ENCODE data around the gene RABGEF1.

RABGEF1 gene

DNA sequence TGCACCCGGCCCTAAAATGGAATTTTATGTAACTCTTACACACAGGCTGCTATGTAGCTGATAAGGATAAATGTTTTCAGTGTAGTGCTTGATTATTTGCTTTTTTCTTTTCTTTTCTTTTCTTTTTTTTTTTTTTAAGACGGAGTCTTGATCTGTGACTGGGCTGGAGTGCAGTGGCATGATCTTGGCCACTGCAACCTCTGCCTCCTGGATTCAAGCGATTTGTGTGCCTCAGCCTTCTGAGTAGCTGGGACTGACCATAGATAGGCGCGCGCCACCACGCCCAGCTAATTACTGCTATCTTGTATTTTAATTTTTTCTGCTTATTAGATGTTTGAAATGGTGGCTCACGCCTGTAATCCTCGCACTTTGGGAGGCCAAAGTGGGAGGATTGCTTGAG lies 3.4 kb downstream of the RABGEF1 start:
- Histone ChIP-seq H3K4me1 (ENCODE audit: low read length) (peaks cover 7% of the 10 kb centered on the region; the same call in 1 of the 2 replicates), H3K4me3 (ENCODE audit: low read length) (no peak overlapping the region), H3K79me2 (ENCODE audit: low read length) (peaks cover 55% of the 10 kb centered on the region), H2AFZ (ENCODE audit: low read depth, low read length) (no peak overlapping the region), H3K9me3 (ENCODE audit: insufficient read depth, low read length) (no peaks in the 10 kb centered on the region), H3K9ac (ENCODE audit: low read length) (no peak overlapping the region), H3K27ac (ENCODE audit: low read length) (no peak overlapping the region), H3K27me3 (ENCODE audit: low read depth, low read length) (no peaks in the 10 kb centered on the region), H3K4me2 (ENCODE audit: low read length) (no peak overlapping the region), H3K36me3 (replicated peaks; ENCODE audit: low read depth, low read length) (no peaks in the 10 kb centered on the region), H4K20me1 (ENCODE audit: insufficient read depth, low read length) (0 out of 2 replicates have a peak, but pooled peaks cover 3% of the 10 kb centered on the region)
- TF ChIP-seq EZH2phosphoT487 (IDR thresholded peaks at IDR 0.05; ENCODE audit: low read depth) = no peak
- TF ChIP-seq, protein P1, sequence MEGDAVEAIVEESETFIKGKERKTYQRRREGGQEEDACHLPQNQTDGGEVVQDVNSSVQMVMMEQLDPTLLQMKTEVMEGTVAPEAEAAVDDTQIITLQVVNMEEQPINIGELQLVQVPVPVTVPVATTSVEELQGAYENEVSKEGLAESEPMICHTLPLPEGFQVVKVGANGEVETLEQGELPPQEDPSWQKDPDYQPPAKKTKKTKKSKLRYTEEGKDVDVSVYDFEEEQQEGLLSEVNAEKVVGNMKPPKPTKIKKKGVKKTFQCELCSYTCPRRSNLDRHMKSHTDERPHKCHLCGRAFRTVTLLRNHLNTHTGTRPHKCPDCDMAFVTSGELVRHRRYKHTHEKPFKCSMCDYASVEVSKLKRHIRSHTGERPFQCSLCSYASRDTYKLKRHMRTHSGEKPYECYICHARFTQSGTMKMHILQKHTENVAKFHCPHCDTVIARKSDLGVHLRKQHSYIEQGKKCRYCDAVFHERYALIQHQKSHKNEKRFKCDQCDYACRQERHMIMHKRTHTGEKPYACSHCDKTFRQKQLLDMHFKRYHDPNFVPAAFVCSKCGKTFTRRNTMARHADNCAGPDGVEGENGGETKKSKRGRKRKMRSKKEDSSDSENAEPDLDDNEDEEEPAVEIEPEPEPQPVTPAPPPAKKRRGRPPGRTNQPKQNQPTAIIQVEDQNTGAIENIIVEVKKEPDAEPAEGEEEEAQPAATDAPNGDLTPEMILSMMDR (IDR thresholded peaks at IDR 0.05; ENCODE audit: low read depth, low read length) = no peak

- Histone ChIP-seq H3K4me3 (ENCODE audit: low read length) (no peak overlapping the region), H3K9me3 (ENCODE audit: insufficient read depth, low read length) (no peaks in the 10 kb centered on the region), H3K27ac (ENCODE audit: low read length) (no peak overlapping the region), H3K9ac (ENCODE audit: low read length) (no peak overlapping the region), H3K4me2 (ENCODE audit: low read length) (no peak overlapping the region), H2AFZ (ENCODE audit: low read depth, low read length) (no peak overlapping the region), H3K27me3 (ENCODE audit: low read depth, low read length) (no peaks in the 10 kb centered on the region), H3K79me2 (ENCODE audit: low read length) (peaks cover 51% of the 10 kb centered on the region), H4K20me1 (ENCODE audit: insufficient read depth, low read length) (0 out of 2 replicates have a peak, but pooled peaks cover 3% of the 10 kb centered on the region), H3K36me3 (replicated peaks; ENCODE audit: low read depth, low read length) (no peaks in the 10 kb centered on the region), H3K4me1 (ENCODE audit: low read length) (peaks cover 18% of the 10 kb centered on the region)
- no peak for TF ChIP-seq EZH2phosphoT487 (IDR thresholded peaks at IDR 0.05; ENCODE audit: low read depth)
- TF ChIP-seq, protein P1 (IDR thresholded peaks at IDR 0.05; ENCODE audit: low read depth, low read length) = no peak
These were observed 6.9 kb downstream of the RABGEF1 start for GRCh38 chr7:66747385-66747784.

DNA sequence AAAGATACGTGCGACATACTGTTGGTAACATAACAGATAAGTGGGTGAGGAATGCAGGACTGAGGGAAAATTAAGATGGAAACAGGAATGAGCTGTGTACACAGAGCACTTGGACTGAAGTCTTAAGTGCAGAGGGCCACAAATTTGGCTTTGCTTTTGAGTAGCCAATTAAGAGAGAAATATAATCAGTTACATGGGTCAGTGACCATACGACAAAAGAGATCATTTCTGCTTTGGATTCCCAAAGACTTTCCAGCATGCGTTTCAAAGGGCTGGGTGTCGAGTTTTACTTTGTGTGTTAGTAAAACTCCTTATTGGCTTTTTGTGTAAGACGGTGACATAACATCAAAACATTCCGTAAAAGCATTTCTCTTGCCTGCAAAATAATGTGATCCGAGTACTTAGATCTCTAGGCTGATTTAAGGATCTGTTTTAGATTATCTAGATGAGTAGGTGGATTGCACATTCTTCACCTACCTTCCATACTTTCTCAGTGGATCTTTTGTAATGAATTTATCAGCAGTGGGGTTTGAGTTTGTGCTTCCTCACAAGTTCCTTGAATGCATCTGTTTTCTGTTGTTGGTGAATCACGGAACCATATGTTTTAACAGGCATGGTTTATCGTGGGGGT lies 7.5 kb downstream of the RABGEF1 start:
- Histone ChIP-seq H3K27me3 (ENCODE audit: low read depth, low read length) (no peaks in the 10 kb centered on the region), H3K9ac (ENCODE audit: low read length) (no peak overlapping the region), H3K4me2 (ENCODE audit: low read length) (no peak overlapping the region), H3K79me2 (ENCODE audit: low read length) (peaks cover 46% of the 10 kb centered on the region), H3K36me3 (replicated peaks; ENCODE audit: low read depth, low read length) (no peaks in the 10 kb centered on the region), H3K27ac (ENCODE audit: low read length) (no peak overlapping the region), H4K20me1 (ENCODE audit: insufficient read depth, low read length) (0 out of 2 replicates have a peak, but pooled peaks cover 3% of the 10 kb centered on the region), H3K4me1 (ENCODE audit: low read length) (peaks cover 18% of the 10 kb centered on the region), H3K4me3 (ENCODE audit: low read length) (no peak overlapping the region), H3K9me3 (ENCODE audit: insufficient read depth, low read length) (no peaks in the 10 kb centered on the region), H2AFZ (ENCODE audit: low read depth, low read length) (no peak overlapping the region)
- TF ChIP-seq, protein P1 (IDR thresholded peaks at IDR 0.05; ENCODE audit: low read depth, low read length) = no peak
- TF ChIP-seq EZH2phosphoT487 (IDR thresholded peaks at IDR 0.05; ENCODE audit: low read depth) = no peak

DNA sequence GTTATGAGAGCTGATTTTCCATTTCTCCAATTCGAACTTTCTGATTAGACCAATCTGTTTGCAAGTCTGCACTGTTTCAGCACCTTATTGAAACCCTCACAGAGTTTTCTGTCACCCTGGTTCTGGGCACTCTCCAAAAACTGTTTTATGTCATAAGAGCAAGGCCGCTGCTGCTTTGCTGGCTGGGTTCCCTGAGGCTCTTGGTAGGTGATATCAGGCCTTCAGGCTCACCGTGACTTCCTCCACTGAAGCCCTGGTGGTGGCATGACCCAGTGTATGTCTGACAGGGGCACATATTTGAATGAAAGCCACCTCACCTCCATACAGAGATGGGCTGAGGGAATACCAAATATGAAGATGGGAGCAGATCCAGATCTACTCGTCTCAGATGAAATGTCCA lies 8.3 kb downstream of the RABGEF1 start:
- Histone ChIP-seq H4K20me1 (ENCODE audit: insufficient read depth, low read length) (0 out of 2 replicates have a peak, but pooled peaks cover 3% of the 10 kb centered on the region), H3K36me3 (replicated peaks; ENCODE audit: low read depth, low read length) (no peaks in the 10 kb centered on the region), H3K27ac (ENCODE audit: low read length) (no peak overlapping the region), H3K4me3 (ENCODE audit: low read length) (no peak overlapping the region), H3K27me3 (ENCODE audit: low read depth, low read length) (no peaks in the 10 kb centered on the region), H3K79me2 (ENCODE audit: low read length) (peaks cover 40% of the 10 kb centered on the region), H3K4me2 (ENCODE audit: low read length) (no peak overlapping the region), H2AFZ (ENCODE audit: low read depth, low read length) (no peak overlapping the region), H3K4me1 (ENCODE audit: low read length) (peaks cover 18% of the 10 kb centered on the region), H3K9ac (ENCODE audit: low read length) (no peak overlapping the region), H3K9me3 (ENCODE audit: insufficient read depth, low read length) (no peaks in the 10 kb centered on the region)
- TF ChIP-seq EZH2phosphoT487 (IDR thresholded peaks at IDR 0.05; ENCODE audit: low read depth) = no peak
